H1 (cell line): Measurements from ENCODE around the gene NR3C1. TPM values are rescaled to one million over a fixed set of nuclear protein-coding genes. Genes with fewer than 3 reads are reported as not detected.

ENCODE experiments used
- CTCF ChIA-PET: fragments of 300-600 bp; sonication (Branson Sonifier 250); formaldehyde crosslinking; loops from one replicate; lab custom pipeline; 2021; ENCODE audit not compliant: partially characterized antibody; lab: Charles Lee
- POLR2A ChIA-PET: fragments of 300-600 bp; sonication (Branson Sonifier 250); formaldehyde crosslinking; loops from one replicate; lab custom pipeline; 2021; ENCODE audit warnings: inconsistent platforms; ENCODE audit not compliant: partially characterized antibody; lab: Charles Lee
- DNase-seq, 2 experiments: peaks; one replicate each; pipeline versions ENCODE4 v3.0.0 to v3.0.0-alpha.2; 2010 to 2022; ENCODE audit warnings: low spot score in 2 of 2, low read depth in 1 of 2, mixed read lengths in 1 of 2
- FAIRE-seq: peaks from 2 replicates; lab custom pipeline; 2011; peaks lifted over from hg19 to GRCh38; lab: Jason Lieb, UNC
- H2AFZ ChIP-seq: 2 replicates; pipeline ENCODE4 v1.8.1; 2012; ENCODE audit warnings: low read length, inconsistent platforms
- H2AK5ac ChIP-seq: 2 replicates; pipeline ENCODE4 v1.6.1; 2013; ENCODE audit warnings: low read depth, low read length
- H2BK120ac ChIP-seq: replicated peaks from 2 replicates; pipeline ENCODE3; 2013; ENCODE audit warnings: low read depth, low read length, inconsistent platforms
- H2BK12ac ChIP-seq: 2 replicates; pipeline ENCODE4 v1.6.1; 2013; ENCODE audit warnings: low read depth, low read length
- H2BK15ac ChIP-seq: 2 replicates; pipeline ENCODE4 v1.6.1; 2013; ENCODE audit warnings: low read length
- H2BK20ac ChIP-seq: 2 replicates; pipeline ENCODE4 v1.6.1; 2013; ENCODE audit warnings: low read length
- H2BK5ac ChIP-seq: 2 replicates; pipeline ENCODE4 v1.6.1; 2013; ENCODE audit warnings: low read depth, low read length
- H3K14ac ChIP-seq: 2 replicates; pipeline ENCODE4 v1.6.1; 2013; ENCODE audit warnings: inconsistent platforms; ENCODE audit not compliant: insufficient read length
- H3K18ac ChIP-seq: 2 replicates; pipeline ENCODE4 v1.6.1; 2013; ENCODE audit warnings: low read length; ENCODE audit errors: extremely low read depth
- H3K23ac ChIP-seq: 2 replicates; pipeline ENCODE4 v1.6.1; 2013; ENCODE audit warnings: inconsistent platforms; ENCODE audit not compliant: insufficient read length
- H3K23me2 ChIP-seq: 2 replicates; pipeline ENCODE4 v1.6.1; 2013; ENCODE audit warnings: low read depth, low read length
- H3K27ac ChIP-seq: 2 replicates; pipeline ENCODE4 v1.6.1; 2011; ENCODE audit warnings: low read depth, low read length, inconsistent platforms
- H3K27me3 ChIP-seq, 4 experiments: replicated peaks in 1 of 4; 1 replicate in 1 of 4; 2 replicates in 3 of 4; pipeline versions ENCODE4 v1.6.1 to v1.8.1; 2011 to 2013; ENCODE audit warnings: low read length in 3 of 4, mild to moderate bottlenecking in 3 of 4, inconsistent platforms in 2 of 4, mixed read lengths in 2 of 4, moderate library complexity in 1 of 4; ENCODE audit not compliant: control insufficient read depth in 3 of 4, insufficient read depth in 3 of 4; ENCODE audit errors: extremely low read depth in 1 of 4
- H3K36me3 ChIP-seq, 4 experiments: 2 replicates each; pipeline versions ENCODE4 v1.6.1 to v1.8.1; 2011 to 2013; ENCODE audit warnings: mild to moderate bottlenecking in 4 of 4, low read length in 3 of 4, moderate library complexity in 2 of 4, control low read depth in 1 of 4, inconsistent platforms in 1 of 4; ENCODE audit not compliant: insufficient read depth in 4 of 4, control insufficient read depth in 2 of 4
- H3K4ac ChIP-seq: replicated peaks from 2 replicates; pipeline ENCODE3; 2013; ENCODE audit warnings: low read length, low read depth, mixed read lengths, inconsistent platforms; ENCODE audit not compliant: insufficient read length
- H3K4me1 ChIP-seq, 4 experiments: replicated peaks in 1 of 4; 1 replicate in 1 of 4; 2 replicates in 3 of 4; pipeline versions ENCODE4 v1.6.1 to v1.8.1; 2011 to 2013; ENCODE audit warnings: low read length in 3 of 4, inconsistent platforms in 2 of 4, mixed read lengths in 1 of 4; ENCODE audit not compliant: insufficient read depth in 4 of 4, control insufficient read depth in 3 of 4
- H3K4me2 ChIP-seq, 2 experiments: 2 replicates each; pipeline versions ENCODE4 v1.6.1 to v1.8.1; 2011 to 2013; ENCODE audit warnings: low read depth in 2 of 2, low read length in 2 of 2, control low read depth in 1 of 2, inconsistent platforms in 1 of 2, mild to moderate bottlenecking in 1 of 2; ENCODE audit not compliant: insufficient read depth in 1 of 2
- H3K4me3 ChIP-seq, 4 experiments: fragments of 200-600, 300-600 bp in 1 of 4; sonication (generic), shearing (Covaris generic), sonication (Bioruptor Twin) in 1 of 4; 2 replicates each; pipeline versions ENCODE4 v1.5.1 to v1.8.1; 2011 to 2016; ENCODE audit warnings: low read length in 4 of 4, low read depth in 3 of 4, control low read depth in 2 of 4, inconsistent platforms in 2 of 4, mild to moderate bottlenecking in 2 of 4, mixed read lengths in 1 of 4, moderate library complexity in 1 of 4; ENCODE audit not compliant: insufficient read depth in 2 of 4; ENCODE audit errors: extremely low read depth in 1 of 4
- H3K56ac ChIP-seq: replicated peaks from 2 replicates; pipeline ENCODE3; 2013; ENCODE audit warnings: low read depth, mild to moderate bottlenecking, mixed read lengths, low read length, inconsistent platforms; ENCODE audit not compliant: insufficient read length
- H3K79me1 ChIP-seq: 2 replicates; pipeline ENCODE4 v1.6.1; 2013; ENCODE audit warnings: low read depth, low read length, control low read depth
- H3K79me2 ChIP-seq, 2 experiments: 2 replicates each; pipeline versions ENCODE4 v1.6.1 to v1.8.1; 2012 to 2013; ENCODE audit warnings: low read length in 2 of 2, mild to moderate bottlenecking in 2 of 2, inconsistent platforms in 1 of 2; ENCODE audit not compliant: insufficient read depth in 2 of 2, control insufficient read depth in 1 of 2
- H3K9ac ChIP-seq, 4 experiments: replicated peaks in 1 of 4; 1 replicate in 1 of 4; 2 replicates in 3 of 4; pipeline versions ENCODE4 v1.6.1 to v1.8.1; 2011 to 2013; ENCODE audit warnings: low read depth in 3 of 4, low read length in 3 of 4, control low read depth in 2 of 4, mild to moderate bottlenecking in 2 of 4, moderate library complexity in 2 of 4, inconsistent platforms in 1 of 4; ENCODE audit errors: extremely low read depth in 1 of 4
- H3K9me3 ChIP-seq, 2 experiments: 2 replicates each; pipeline versions ENCODE4 v1.6.1 to v1.8.1; 2012 to 2013; ENCODE audit warnings: mild to moderate bottlenecking in 2 of 2, moderate library complexity in 2 of 2, control low read depth in 1 of 2, inconsistent platforms in 1 of 2, low read depth in 1 of 2, low read length in 1 of 2, mixed read lengths in 1 of 2; ENCODE audit not compliant: insufficient read depth in 2 of 2
- H4K20me1 ChIP-seq, 2 experiments: replicated peaks in 1 of 2; 2 replicates each; pipeline versions ENCODE3 to v1.8.1; 2011 to 2013; ENCODE audit warnings: inconsistent platforms in 2 of 2, low read length in 2 of 2, mild to moderate bottlenecking in 1 of 2; ENCODE audit not compliant: insufficient read depth in 2 of 2, control insufficient read depth in 1 of 2
- H4K5ac ChIP-seq: 2 replicates; pipeline ENCODE4 v1.6.1; 2013; ENCODE audit warnings: low read length, low read depth, mixed read lengths, inconsistent platforms; ENCODE audit not compliant: insufficient read length
- H4K8ac ChIP-seq: 2 replicates; pipeline ENCODE4 v1.8.0; 2013; ENCODE audit warnings: mild to moderate bottlenecking, moderate library complexity, low read length, inconsistent platforms; ENCODE audit not compliant: insufficient read depth; ENCODE audit errors: extremely low read depth
- H4K91ac ChIP-seq: replicated peaks from 2 replicates; pipeline ENCODE3; 2013; ENCODE audit warnings: low read length, mixed read lengths, inconsistent platforms; ENCODE audit not compliant: insufficient read length
- BRCA1 ChIP-seq: IDR thresholded peaks from 2 replicates; pipeline ENCODE4 v1.6.1; 2012; ENCODE audit warnings: low read depth, low read length, improper control_type of control experiment
- CHD1 ChIP-seq: IDR thresholded peaks from 2 replicates; pipeline ENCODE4 v1.6.1; 2012; ENCODE audit warnings: low read depth, low read length, improper control_type of control experiment
- CHD2 ChIP-seq: IDR thresholded peaks from 2 replicates; pipeline ENCODE4 v1.6.1; 2012; ENCODE audit warnings: low read length, improper control_type of control experiment
- CTBP2 ChIP-seq: IDR thresholded peaks from 2 replicates; pipeline ENCODE4 v1.7.0; 2011; ENCODE audit warnings: borderline replicate concordance, mild to moderate bottlenecking, moderate library complexity, mixed read lengths, low read length; ENCODE audit not compliant: insufficient read depth, insufficient read length
- EP300 ChIP-seq, 2 experiments: IDR thresholded peaks; 1 replicate in 1 of 2; 2 replicates in 1 of 2; pipeline ENCODE4 v1.6.1; 2011 to 2012; ENCODE audit warnings: low read depth in 2 of 2, low read length in 2 of 2, mild to moderate bottlenecking in 2 of 2, borderline replicate concordance in 1 of 2, inconsistent platforms in 1 of 2, moderate library complexity in 1 of 2
- HDAC2 ChIP-seq, 2 experiments: fragments of 300-600 bp in 1 of 2; sonication (generic) in 1 of 2; IDR thresholded peaks; 2 replicates each; pipeline ENCODE4 v1.6.1; 2011 to 2012; ENCODE audit warnings: low read depth in 2 of 2, low read length in 2 of 2, mild to moderate bottlenecking in 2 of 2, moderate library complexity in 2 of 2, borderline replicate concordance in 1 of 2, inconsistent platforms in 1 of 2
- JUN ChIP-seq: IDR thresholded peaks from 2 replicates; pipeline ENCODE4 v1.6.1; 2011; ENCODE audit warnings: low read depth, mild to moderate bottlenecking, improper control_type of control experiment, low read length
- KDM4A ChIP-seq: IDR thresholded peaks from one replicate; pipeline ENCODE4 v1.7.1; 2012; ENCODE audit warnings: low read depth, mild to moderate bottlenecking, moderate library complexity, low read length, inconsistent platforms; ENCODE audit not compliant: severe bottlenecking
- KDM5A ChIP-seq: fragments of 200-600 bp; IDR thresholded peaks from 2 replicates; pipeline ENCODE4 v1.7.1; 2012; ENCODE audit warnings: mild to moderate bottlenecking, low read length, inconsistent platforms, mixed read lengths
- POLR2AphosphoS5 ChIP-seq: IDR thresholded peaks from 2 replicates; pipeline ENCODE4 v1.6.1; 2011; ENCODE audit warnings: low read depth, low read length
- RAD21 ChIP-seq, 2 experiments: IDR thresholded peaks in 1 of 2; conservative IDR thresholded peaks in 1 of 2; 2 replicates each; pipeline ENCODE4 v1.6.1; 2011; ENCODE audit warnings: low read depth in 2 of 2, low read length in 2 of 2, improper control_type of control experiment in 1 of 2, inconsistent platforms in 1 of 2, mild to moderate bottlenecking in 1 of 2, moderate library complexity in 1 of 2
- SRF ChIP-seq: IDR thresholded peaks from 2 replicates; pipeline ENCODE4 v1.6.1; 2011; ENCODE audit warnings: mild to moderate bottlenecking, low read depth, low read length, moderate library complexity
- TAF7 ChIP-seq: optimal IDR thresholded peaks from 2 replicates; pipeline ENCODE3; 2011; ENCODE audit warnings: low read depth, mild to moderate bottlenecking, inconsistent platforms, low read length, moderate library complexity, borderline replicate concordance
- ZNF274 ChIP-seq: IDR thresholded peaks from 2 replicates; pipeline ENCODE4 v1.7.0; 2012; ENCODE audit warnings: low read length, borderline replicate concordance; ENCODE audit errors: extremely low read depth
- WGBS, 2 experiments: shearing (Covaris generic) in 1 of 2; methylation state at CpG; one replicate each; pipeline versions ENCODE4 v1.1.6 to v1.1.7; 2013 to 2015; ENCODE audit warnings: low lambda C conversion rate in 2 of 2, mixed read lengths in 2 of 2, inconsistent platforms in 1 of 2, low coverage in 1 of 2, missing lambda C conversion rate in 1 of 2; ENCODE audit not compliant: insufficient replicate concordance in 2 of 2, insufficient coverage in 1 of 2, insufficient read length in 1 of 2; ENCODE audit errors: extremely low coverage in 1 of 2, missing lambda C conversion rate in 1 of 2; 5-methylcytosine and 5-hydroxymethylcytosine counted together
- polyA plus RNA-seq, 7 experiments: library from polyadenylated mRNA; depleted of rRNA in 3 of 7; stranded (reverse) in 5 of 7; unstranded in 2 of 7; fragments of >200 nt in 5 of 7; fragments of 200-250 nt in 2 of 7; gene quantifications; 1 replicate in 5 of 7; 2 replicates in 1 of 7; 4 replicates in 1 of 7; pipeline versions ENCODE4 v1.2.1 to v1.2.3, GENCODE V29; 2011 to 2013; ENCODE audit warnings: missing spikeins in 2 of 7, mixed read lengths in 2 of 7
- total RNA-seq: library from RNA; stranded (reverse); fragmentation: NEBNext Ultra II Directional; extraction: Animal tissue kit (Norgen Biotek cat#: 25700); gene quantifications from 2 replicates; pipeline ENCODE4 v1.2.1, GENCODE V29; 2021

The NR3C1 gene
- total and polyA plus RNA-seq, 2 of the 8 experiments (the other 6 are each of a cell fraction or from before 2014, with no cell fraction given): 1.7 to 5.4 TPM

DNA sequence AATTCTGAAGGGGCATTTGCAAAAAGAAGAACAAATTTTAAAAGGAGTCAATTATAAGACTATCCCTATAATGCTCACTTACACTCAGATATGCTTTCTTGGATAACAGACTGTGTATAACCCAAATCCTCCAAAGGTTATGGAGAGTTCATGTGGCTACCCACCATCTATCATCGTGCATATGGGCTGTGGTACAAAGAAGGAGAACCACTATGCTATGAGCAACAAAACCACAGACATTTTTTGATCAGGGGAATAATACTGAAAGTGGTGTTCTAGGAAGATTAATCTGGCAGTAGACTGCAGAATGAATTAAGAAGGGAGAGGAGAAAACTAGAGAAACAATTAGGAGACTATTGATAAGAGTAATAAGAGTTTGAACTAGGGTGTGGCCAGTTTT lies 16.8 kb downstream of the NR3C1 start:
- H4K20me1 ChIP-seq: no peaks in the 10 kb centered on the region
- POLR2A ChIA-PET: no interaction called here
- no peak overlapping the region for H3K56ac ChIP-seq
- FAIRE-seq (no peak), DNase-seq (no peak)
- no peak overlapping the region for H3K4me2 ChIP-seq
- no peak overlapping the region for H4K8ac ChIP-seq
- no peak overlapping the region for H2BK15ac ChIP-seq
- H3K18ac ChIP-seq: no peak overlapping the region
- H3K36me3 ChIP-seq: peaks cover 0 to 3% (median 0%) of the 10 kb centered on the region in 4 experiments; a peak in 1 of 8 replicates
- peaks cover 18 to 21% of the 10 kb centered on the region in 2 experiments for H3K9me3 ChIP-seq
- H3K27me3 ChIP-seq: no peaks in the 10 kb centered on the region
- H2BK120ac ChIP-seq: no peak overlapping the region
- H2BK12ac ChIP-seq: no peak overlapping the region
- no peak overlapping the region for H3K4me3 ChIP-seq
- H3K4me1 ChIP-seq: no peaks in the 10 kb centered on the region
- H3K14ac ChIP-seq: no peak overlapping the region
- no peak overlapping the region for H2BK20ac ChIP-seq
- H3K23me2 ChIP-seq: no peaks in the 10 kb centered on the region
- H2BK5ac ChIP-seq: no peak overlapping the region
- H3K79me2 ChIP-seq: no peaks in the 10 kb centered on the region
- CTCF ChIA-PET: interaction anchor here (1.2 kb wide), 1 partner anchor 370 kb away, joined by 3 read pairs; no protein-coding TSS in a partner anchor
- no peak overlapping the region for H2AFZ ChIP-seq
- H3K23ac ChIP-seq: no peak overlapping the region
- no peak overlapping the region for H3K27ac ChIP-seq
- H3K9ac ChIP-seq: no peak overlapping the region
- H4K5ac ChIP-seq: no peak overlapping the region
- H3K79me1 ChIP-seq: no peaks in the 10 kb centered on the region
- H2AK5ac ChIP-seq: no peak overlapping the region
- WGBS, 2 experiments: 76% methylated on average over 1 of the region's 1 CpG; no CpG with 5 or more reads in 1 of the 2 experiments
- no peak overlapping the region for H4K91ac ChIP-seq
- no peak overlapping the region for H3K4ac ChIP-seq
- TF ChIP-seq KDM5A (no peak), HDAC2 (IDR thresholded peaks at IDR 0.05; ENCODE audit: borderline replicate concordance in 1 of 2, low read depth in 2 of 2, low read length in 2 of 2) (no peak), SRF (no peak), EP300 (IDR thresholded peaks at IDR 0.05; ENCODE audit: borderline replicate concordance in 1 of 2, low read depth in 2 of 2, low read length in 2 of 2) (no peak), TAF7 (no peak), CTBP2 (no peak), POLR2AphosphoS5 (no peak), CHD1 (no peak), KDM4A (no peak), RAD21 (IDR thresholded peaks at IDR 0.05 in 1 of 2, conservative IDR thresholded peaks at IDR 0.05 in 1 of 2; ENCODE audit: low read depth in 2 of 2, low read length in 2 of 2) (no peak), CHD2 (no peak), ZNF274 (no peak), BRCA1 (no peak), JUN (no peak)
